Measurements from ENCODE around the gene BABAM2. TPM values are rescaled to one million over a fixed set of nuclear protein-coding genes. Genes with fewer than 3 reads are reported as not detected.

Gene BABAM2
- total RNA-seq, 4 donors from 2014 or later: 33.2 to 70.3 (median 38.6) TPM

GRCh38 chr2:28193630-28194403, 303.3 kb downstream of the BABAM2 start:
- Histone ChIP-seq H3K36me3 (no peaks in the 10 kb centered on the region), H3K27ac (no peak overlapping the region), H3K4me1 (no peaks in the 10 kb centered on the region), H3K9me3 (no peaks in the 10 kb centered on the region), H3K27me3 (no peaks in the 10 kb centered on the region), H3K4me3 (replicated peaks in 1 of 3) (no peak overlapping the region)
- no peak for DNase-seq
- intact Hi-C loops (cut with DNase I): no loop called here
- no peak for TF ChIP-seq POLR2A (IDR thresholded peaks at IDR 0.05)
- TF ChIP-seq CTCF (IDR thresholded peaks at IDR 0.05): no peak
- WGBS, 2 donors: 82 to 83% methylated on average over 10 of the region's 10 CpGs

GRCh38 chr2:28199995-28200679, 309.6 kb downstream of the BABAM2 start:
- Histone ChIP-seq H3K27ac (no peak overlapping the region), H3K4me3 (replicated peaks in 1 of 3) (no peak overlapping the region), H3K36me3 (no peaks in the 10 kb centered on the region), H3K27me3 (no peaks in the 10 kb centered on the region), H3K4me1 (no peaks in the 10 kb centered on the region), H3K9me3 (no peaks in the 10 kb centered on the region)
- intact Hi-C loops (cut with DNase I): no loop called here
- WGBS, 2 donors: 92 to 95% methylated on average over 2 of the region's 2 CpGs
- no peak for DNase-seq
- TF ChIP-seq POLR2A (IDR thresholded peaks at IDR 0.05): no peak
- no peak for TF ChIP-seq CTCF (IDR thresholded peaks at IDR 0.05)

GRCh38 chr2:28201671-28202180, 311.2 kb downstream of the BABAM2 start:
- no peaks in the 10 kb centered on the region for H3K9me3 ChIP-seq
- H3K27ac ChIP-seq: no peak overlapping the region
- TF ChIP-seq POLR2A (IDR thresholded peaks at IDR 0.05) (no peak), CTCF (IDR thresholded peaks at IDR 0.05) (no peak)
- no peaks in the 10 kb centered on the region for H3K27me3 ChIP-seq
- intact Hi-C loops (cut with DNase I): no loop called here
- no peak for DNase-seq
- H3K36me3 ChIP-seq: no peaks in the 10 kb centered on the region
- no peaks in the 10 kb centered on the region for H3K4me1 ChIP-seq
- 76 to 84% methylated on average over 7 of the region's 7 CpGs for WGBS, 2 donors
- no peak overlapping the region for H3K4me3 ChIP-seq (replicated peaks in 1 of 3)

GRCh38 chr2:28202719-28203118, 312.2 kb downstream of the BABAM2 start:
- no peak overlapping the region for H3K4me3 ChIP-seq (replicated peaks in 1 of 3)
- no peaks in the 10 kb centered on the region for H3K4me1 ChIP-seq
- H3K9me3 ChIP-seq: no peaks in the 10 kb centered on the region
- DNase-seq: no peak
- intact Hi-C loops (cut with DNase I): no loop called here
- no peaks in the 10 kb centered on the region for H3K27me3 ChIP-seq
- TF ChIP-seq CTCF (IDR thresholded peaks at IDR 0.05): no peak
- TF ChIP-seq POLR2A (IDR thresholded peaks at IDR 0.05): no peak
- 97 to 98% methylated on average over 3 of the region's 3 CpGs for WGBS, 2 donors
- H3K27ac ChIP-seq: no peak overlapping the region
- H3K36me3 ChIP-seq: no peaks in the 10 kb centered on the region

GRCh38 chr2:28206762-28207161, 316.2 kb downstream of the BABAM2 start:
- H3K9me3 ChIP-seq: no peaks in the 10 kb centered on the region
- no peak overlapping the region for H3K4me3 ChIP-seq (replicated peaks in 1 of 3)
- no peak for DNase-seq
- 83 to 86% methylated on average over 3 of the region's 3 CpGs for WGBS, 2 donors
- H3K4me1 ChIP-seq: no peaks in the 10 kb centered on the region
- H3K27ac ChIP-seq: no peak overlapping the region
- no peaks in the 10 kb centered on the region for H3K36me3 ChIP-seq
- intact Hi-C loops (cut with DNase I): no loop called here
- no peaks in the 10 kb centered on the region for H3K27me3 ChIP-seq
- TF ChIP-seq POLR2A (IDR thresholded peaks at IDR 0.05) (no peak), CTCF (IDR thresholded peaks at IDR 0.05) (no peak)

All from thyroid gland (tissue), 4 donors.